ENCODE data around the gene AK8. TPM values are rescaled to one million over a fixed set of nuclear protein-coding genes. Genes with fewer than 3 reads are reported as not detected.

AK8 gene
- total and polyA plus RNA-seq, 2 experiments from 2014 or later: 0.14 to 0.78 TPM

GRCh38 chr9:132776891-132777290 lies 101.2 kb downstream of the AK8 start:
- H3K36me3 ChIP-seq (ENCODE audit: insufficient read depth): no peaks in the 10 kb centered on the region
- H3K27me3 ChIP-seq (ENCODE audit: insufficient read depth): no peaks in the 10 kb centered on the region
- Mint-ChIP-seq H3K9me3 (peaks cover 11% of the 10 kb centered on the region), H3K4me1 (peaks cover 14% of the 10 kb centered on the region), H3K4me3 (no peak overlapping the region), H3K27ac (no peak overlapping the region), H3K36me3 (ENCODE audit: low read depth) (peaks cover 5% of the 10 kb centered on the region; the same call in 2 of the 3 replicates), H3K27me3 (ENCODE audit: insufficient read depth, low read depth, poor library complexity) (peaks cover 6% of the 10 kb centered on the region)
- no peaks in the 10 kb centered on the region for H3K79me2 ChIP-seq (replicated peaks; ENCODE audit: insufficient read depth)
- peaks cover 6% of the 10 kb centered on the region; the same call in 1 of the 2 replicates for H3K9me2 ChIP-seq (ENCODE audit: insufficient read depth)
- no peak for ATAC-seq
- no peak overlapping the region for H2AFZ ChIP-seq
- H3K4me3 ChIP-seq: no peak overlapping the region
- H4K20me1 ChIP-seq (replicated peaks; ENCODE audit: insufficient read depth): no peaks in the 10 kb centered on the region
- H3F3A ChIP-seq (replicated peaks; ENCODE audit: low read depth): no peaks in the 10 kb centered on the region
- TF ChIP-seq STAT1 (IDR thresholded peaks at IDR 0.05; ENCODE audit: unreplicated experiment) (no peak), ZNF114 (CRISPR knock-in tag; IDR thresholded peaks at IDR 0.05) (no peak)
- no peak for DNase-seq (ENCODE audit: low spot score)
- H3K4me1 ChIP-seq (ENCODE audit: insufficient read depth): no peaks in the 10 kb centered on the region
- H3K27ac ChIP-seq (ENCODE audit: low read depth): no peak overlapping the region
- H3K4me2 ChIP-seq: no peak overlapping the region

DNA sequence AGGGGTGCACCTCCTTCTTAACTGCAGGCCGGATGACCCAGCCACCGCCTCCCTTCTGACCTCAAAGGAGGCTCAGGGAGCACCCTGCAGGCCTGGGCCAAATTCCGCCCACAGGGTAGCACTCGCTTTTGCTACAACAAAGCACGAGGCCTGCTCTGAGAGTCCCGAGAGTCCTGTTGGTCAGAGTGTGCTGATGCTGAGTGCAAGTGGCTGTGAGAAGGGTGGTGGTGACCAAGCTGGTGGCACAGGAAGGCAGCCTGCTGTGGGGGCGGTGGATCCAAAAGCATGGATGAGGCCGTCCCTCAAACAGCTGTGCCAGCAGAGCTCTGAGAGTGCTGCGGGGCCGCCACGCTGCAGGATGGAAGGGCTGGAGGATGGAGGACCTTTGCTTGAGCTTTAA lies 101.8 kb downstream of the AK8 start:
- Histone ChIP-seq H3K27me3 (ENCODE audit: insufficient read depth) (no peaks in the 10 kb centered on the region; the same call in 1 of the 2 replicates), H4K20me1 (replicated peaks; ENCODE audit: insufficient read depth) (no peaks in the 10 kb centered on the region), H3K4me1 (ENCODE audit: insufficient read depth) (no peaks in the 10 kb centered on the region), H3K9me2 (ENCODE audit: insufficient read depth) (peaks cover 6% of the 10 kb centered on the region; the same call in 1 of the 2 replicates), H2AFZ (no peak overlapping the region), H3K4me2 (no peak overlapping the region), H3K79me2 (replicated peaks; ENCODE audit: insufficient read depth) (no peaks in the 10 kb centered on the region), H3K36me3 (ENCODE audit: insufficient read depth) (no peaks in the 10 kb centered on the region), H3F3A (replicated peaks; ENCODE audit: low read depth) (no peaks in the 10 kb centered on the region), H3K27ac (ENCODE audit: low read depth) (no peak overlapping the region), H3K4me3 (no peak overlapping the region)
- H3K27ac Mint-ChIP-seq: no peak overlapping the region
- peaks cover 17% of the 10 kb centered on the region for H3K9me3 Mint-ChIP-seq
- peaks cover 10% of the 10 kb centered on the region for H3K27me3 Mint-ChIP-seq (ENCODE audit: insufficient read depth, low read depth, poor library complexity)
- peaks cover 9% of the 10 kb centered on the region for H3K36me3 Mint-ChIP-seq (ENCODE audit: low read depth)
- H3K4me3 Mint-ChIP-seq: no peak overlapping the region
- DNase-seq (ENCODE audit: low spot score) (no peak), ATAC-seq (no peak)
- peaks cover 11% of the 10 kb centered on the region for H3K4me1 Mint-ChIP-seq
- no peak for TF ChIP-seq POLR2AphosphoS5 (IDR thresholded peaks at IDR 0.05; ENCODE audit: low read depth)
- TF ChIP-seq ZNF462 (CRISPR knock-in tag; IDR thresholded peaks at IDR 0.05): no peak
- TF ChIP-seq EZH2phosphoT487 (IDR thresholded peaks at IDR 0.05; ENCODE audit: unreplicated experiment): no peak
- TF ChIP-seq JUNB (IDR thresholded peaks at IDR 0.05; ENCODE audit: unreplicated experiment): no peak
- TF ChIP-seq ZNF331 (CRISPR knock-in tag; IDR thresholded peaks at IDR 0.05; ENCODE audit: low read depth): no peak
- TF ChIP-seq, protein P1, sequence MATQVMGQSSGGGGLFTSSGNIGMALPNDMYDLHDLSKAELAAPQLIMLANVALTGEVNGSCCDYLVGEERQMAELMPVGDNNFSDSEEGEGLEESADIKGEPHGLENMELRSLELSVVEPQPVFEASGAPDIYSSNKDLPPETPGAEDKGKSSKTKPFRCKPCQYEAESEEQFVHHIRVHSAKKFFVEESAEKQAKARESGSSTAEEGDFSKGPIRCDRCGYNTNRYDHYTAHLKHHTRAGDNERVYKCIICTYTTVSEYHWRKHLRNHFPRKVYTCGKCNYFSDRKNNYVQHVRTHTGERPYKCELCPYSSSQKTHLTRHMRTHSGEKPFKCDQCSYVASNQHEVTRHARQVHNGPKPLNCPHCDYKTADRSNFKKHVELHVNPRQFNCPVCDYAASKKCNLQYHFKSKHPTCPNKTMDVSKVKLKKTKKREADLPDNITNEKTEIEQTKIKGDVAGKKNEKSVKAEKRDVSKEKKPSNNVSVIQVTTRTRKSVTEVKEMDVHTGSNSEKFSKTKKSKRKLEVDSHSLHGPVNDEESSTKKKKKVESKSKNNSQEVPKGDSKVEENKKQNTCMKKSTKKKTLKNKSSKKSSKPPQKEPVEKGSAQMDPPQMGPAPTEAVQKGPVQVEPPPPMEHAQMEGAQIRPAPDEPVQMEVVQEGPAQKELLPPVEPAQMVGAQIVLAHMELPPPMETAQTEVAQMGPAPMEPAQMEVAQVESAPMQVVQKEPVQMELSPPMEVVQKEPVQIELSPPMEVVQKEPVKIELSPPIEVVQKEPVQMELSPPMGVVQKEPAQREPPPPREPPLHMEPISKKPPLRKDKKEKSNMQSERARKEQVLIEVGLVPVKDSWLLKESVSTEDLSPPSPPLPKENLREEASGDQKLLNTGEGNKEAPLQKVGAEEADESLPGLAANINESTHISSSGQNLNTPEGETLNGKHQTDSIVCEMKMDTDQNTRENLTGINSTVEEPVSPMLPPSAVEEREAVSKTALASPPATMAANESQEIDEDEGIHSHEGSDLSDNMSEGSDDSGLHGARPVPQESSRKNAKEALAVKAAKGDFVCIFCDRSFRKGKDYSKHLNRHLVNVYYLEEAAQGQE (IDR thresholded peaks at IDR 0.05; ENCODE audit: unreplicated experiment): no peak
- no peak for TF ChIP-seq ETS1 (IDR thresholded peaks at IDR 0.05)
- no peak for TF ChIP-seq CTCF (conservative IDR thresholded peaks at IDR 0.05; ENCODE audit: low read depth in 2 of 2)

Measured in GM23338 (cell line).